Measurements from ENCODE around the gene KMT2B. TPM values are rescaled to one million over a fixed set of nuclear protein-coding genes. Genes with fewer than 3 reads are reported as not detected.

Gene KMT2B
- total and polyA plus RNA-seq, 9 of the 15 experiments (the other 6 are each of a cell fraction or from before 2014, with no cell fraction given): 0.63 to 43.9 (median 8.1) TPM

- TF ChIP-seq SIRT6 (IDR thresholded peaks at IDR 0.05; ENCODE audit: low read depth, low read length): no peak
- TF ChIP-seq RB1 (IDR thresholded peaks at IDR 0.05; ENCODE audit: low read depth): no peak; the same call in 1 of the 2 replicates
- TF ChIP-seq ARID3A (IDR thresholded peaks at IDR 0.05; ENCODE audit: borderline replicate concordance, low read depth, low read length): no peak
- TF ChIP-seq CBFA2T2 (conservative IDR thresholded peaks at IDR 0.05): no peak
- TF ChIP-seq BCOR (IDR thresholded peaks at IDR 0.05): 0 out of 2 replicates have a peak, but pooled peaks have one; percentile 39
- TF ChIP-seq XRCC3 (IDR thresholded peaks at IDR 0.05): no peak
- no peak for TF ChIP-seq BCLAF1 (IDR thresholded peaks at IDR 0.05; ENCODE audit: borderline replicate concordance in 1 of 2, control insufficient read depth in 1 of 2, low read depth in 2 of 2, low read length in 1 of 2)
- peak in 1 of 3 experiments; percentile 71; a peak in 1 of 6 replicates for TF ChIP-seq ZBTB11 (CRISPR knock-in tag; IDR thresholded peaks at IDR 0.05)
- TF ChIP-seq PHF21A (IDR thresholded peaks at IDR 0.05; ENCODE audit: borderline replicate concordance, low read depth): no peak
- no peak for TF ChIP-seq TGIF2 (CRISPR knock-in tag; IDR thresholded peaks at IDR 0.05)
- no peak for TF ChIP-seq KAT8 (IDR thresholded peaks at IDR 0.05; ENCODE audit: low read depth)
- no peak for TF ChIP-seq POLR2AphosphoS5 (IDR thresholded peaks at IDR 0.05; ENCODE audit: control insufficient read depth, insufficient read depth, low read depth, low read length)
- TF ChIP-seq RBBP5 (IDR thresholded peaks at IDR 0.05; ENCODE audit: borderline replicate concordance, insufficient read depth, low read length, poor library complexity, severe bottlenecking): no peak
- no peak for TF ChIP-seq U2AF1 (optimal IDR thresholded peaks at IDR 0.05; ENCODE audit: low read depth, low read length)
- TF ChIP-seq EGR1 (conservative IDR thresholded peaks at IDR 0.05): peak; percentile 52
- TF ChIP-seq CEBPG (CRISPR knock-in tag; IDR thresholded peaks at IDR 0.05): peak; percentile 39; the same call in 1 of the 2 replicates
- peak; percentile 87 for TF ChIP-seq CEBPG (tag; conservative IDR thresholded peaks at IDR 0.05 in 1 of 2, IDR thresholded peaks at IDR 0.05 in 1 of 2)
- no peak for TF ChIP-seq NR4A1 (CRISPR knock-in tag; IDR thresholded peaks at IDR 0.05)
- TF ChIP-seq NR4A1 (tag; IDR thresholded peaks at IDR 0.05): no peak
Observed at GRCh38 chr19:35740423-35741202, 22.8 kb downstream of the KMT2B start (continued).

All from K562 (cell line).